Astrocyte (in vitro differentiated cells and primary cell): ENCODE results near the gene TEDC2. TPM values are rescaled to one million over a fixed set of nuclear protein-coding genes. Genes with fewer than 3 reads are reported as not detected.

Experiments
- DNase-seq: peaks from one replicate; pipeline ENCODE4 v3.0.0-alpha.2; 2010; ENCODE audit warnings: low read depth
- FAIRE-seq: peaks from 2 replicates; lab custom pipeline; 2011; peaks lifted over from hg19 to GRCh38; lab: Jason Lieb, UNC
- H2AFZ ChIP-seq: 2 replicates; pipeline ENCODE4 v1.6.0; 2012; ENCODE audit warnings: low read depth, low read length, inconsistent platforms
- H3K27ac ChIP-seq: 2 replicates; pipeline ENCODE4 v1.5.1; 2011; ENCODE audit warnings: low read depth, low read length, inconsistent platforms
- H3K27me3 ChIP-seq: 2 replicates; pipeline ENCODE4 v1.6.0; 2011; ENCODE audit warnings: low read length, inconsistent platforms; ENCODE audit not compliant: insufficient read depth
- H3K36me3 ChIP-seq: 2 replicates; pipeline ENCODE4 v1.5.1; 2011; ENCODE audit warnings: low read length, inconsistent platforms; ENCODE audit not compliant: insufficient read depth
- H3K4me1 ChIP-seq: 2 replicates; pipeline ENCODE4 v1.5.1; 2011; ENCODE audit warnings: low read length, inconsistent platforms; ENCODE audit not compliant: insufficient read depth
- H3K4me2 ChIP-seq: 2 replicates; pipeline ENCODE4 v1.6.0; 2012; ENCODE audit warnings: low read length, inconsistent platforms
- H3K4me3 ChIP-seq: 2 replicates; pipeline ENCODE4 v1.5.1; 2011; ENCODE audit warnings: low read depth, mild to moderate bottlenecking, low read length, inconsistent platforms; ENCODE audit not compliant: insufficient read depth
- H3K79me2 ChIP-seq: 2 replicates; pipeline ENCODE4 v1.6.0; 2012; ENCODE audit warnings: mild to moderate bottlenecking, low read length, inconsistent platforms; ENCODE audit not compliant: insufficient read depth
- H3K9ac ChIP-seq: 2 replicates; pipeline ENCODE4 v1.6.0; 2012; ENCODE audit warnings: mild to moderate bottlenecking, low read length, inconsistent platforms
- H3K9me3 ChIP-seq: 2 replicates; pipeline ENCODE4 v1.5.1; 2012; ENCODE audit warnings: low read depth, mild to moderate bottlenecking, low read length, inconsistent platforms; ENCODE audit not compliant: insufficient read depth
- H4K20me1 ChIP-seq: 2 replicates; pipeline ENCODE4 v1.6.0; 2012; ENCODE audit warnings: low read length, inconsistent platforms; ENCODE audit not compliant: insufficient read depth
- H3K27ac Mint-ChIP-seq: one replicate; pipeline ENCODE4 v1.8.0; 2021; ENCODE audit warnings: mild to moderate bottlenecking, mixed read lengths; ENCODE audit not compliant: unreplicated experiment
- H3K27me3 Mint-ChIP-seq: one replicate; pipeline ENCODE4 v1.8.0; 2021; ENCODE audit warnings: low read depth, mixed read lengths; ENCODE audit not compliant: unreplicated experiment
- H3K36me3 Mint-ChIP-seq: one replicate; pipeline ENCODE4 v1.8.0; 2021; ENCODE audit warnings: low read depth, mixed read lengths; ENCODE audit not compliant: unreplicated experiment
- H3K4me1 Mint-ChIP-seq: one replicate; pipeline ENCODE4 v1.8.0; 2021; ENCODE audit warnings: low read depth, mixed read lengths; ENCODE audit not compliant: unreplicated experiment
- H3K4me3 Mint-ChIP-seq: one replicate; pipeline ENCODE4 v1.8.0; 2021; ENCODE audit warnings: mild to moderate bottlenecking, moderate library complexity, mixed read lengths; ENCODE audit not compliant: unreplicated experiment
- H3K9me3 Mint-ChIP-seq: one replicate; pipeline ENCODE4 v1.8.0; 2021; ENCODE audit warnings: mild to moderate bottlenecking, mixed read lengths; ENCODE audit not compliant: unreplicated experiment
- CTCF ChIP-seq: IDR thresholded peaks from 2 replicates; pipeline ENCODE4 v1.5.1; 2011; ENCODE audit warnings: low read depth, mild to moderate bottlenecking, inconsistent platforms, low read length, moderate library complexity; ENCODE audit not compliant: insufficient read depth
- EZH2 ChIP-seq: IDR thresholded peaks from 2 replicates; pipeline ENCODE4 v1.6.1; 2012; ENCODE audit warnings: mild to moderate bottlenecking, low read length, inconsistent platforms; ENCODE audit not compliant: insufficient read depth
- total RNA-seq: library from RNA; stranded (reverse); gene quantifications from 2 replicates; pipeline ENCODE4 v1.2.1, GENCODE V29; 2021

The TEDC2 gene
- total RNA-seq, 1 donor from 2014 or later = 6.0 TPM

- no peak for DNase-seq
- Histone ChIP-seq H4K20me1 (peaks cover 19% of the 10 kb centered on the region), H3K9ac (no peak overlapping the region), H3K4me3 (no peak overlapping the region), H3K4me1 (peaks cover 7% of the 10 kb centered on the region), H3K79me2 (no peaks in the 10 kb centered on the region), H2AFZ (no peak overlapping the region), H3K9me3 (no peaks in the 10 kb centered on the region), H3K27me3 (no peaks in the 10 kb centered on the region), H3K4me2 (no peak overlapping the region), H3K36me3 (no peaks in the 10 kb centered on the region), H3K27ac (no peak overlapping the region)
- no peaks in the 10 kb centered on the region for H3K27me3 Mint-ChIP-seq
- peaks cover 6% of the 10 kb centered on the region for H3K4me1 Mint-ChIP-seq
- H3K36me3 Mint-ChIP-seq = peaks cover 5% of the 10 kb centered on the region
- no peaks in the 10 kb centered on the region for H3K9me3 Mint-ChIP-seq
- TF ChIP-seq EZH2 (no peak), CTCF (no peak)
- FAIRE-seq = no peak
- H3K4me3 Mint-ChIP-seq = no peak overlapping the region
- H3K27ac Mint-ChIP-seq = no peak overlapping the region
Observed at GRCh38 chr16:2497695-2498484, 38.0 kb downstream of the TEDC2 start.

- no peaks in the 10 kb centered on the region for H3K27me3 Mint-ChIP-seq
- no peak overlapping the region for H3K27ac ChIP-seq
- no peaks in the 10 kb centered on the region for H3K79me2 ChIP-seq
- FAIRE-seq (no peak), DNase-seq (no peak)
- no peak overlapping the region for H3K4me3 Mint-ChIP-seq
- no peak overlapping the region for H3K27ac Mint-ChIP-seq
- H3K4me2 ChIP-seq = no peak overlapping the region
- no peaks in the 10 kb centered on the region for H3K27me3 ChIP-seq
- H3K4me3 ChIP-seq = no peak overlapping the region
- no peaks in the 10 kb centered on the region for H3K36me3 ChIP-seq
- no peak for TF ChIP-seq EZH2
- no peak for TF ChIP-seq CTCF
- peaks cover 8% of the 10 kb centered on the region for H3K4me1 Mint-ChIP-seq
- H4K20me1 ChIP-seq = peaks cover 19% of the 10 kb centered on the region
- H3K9me3 ChIP-seq = no peaks in the 10 kb centered on the region
- H2AFZ ChIP-seq = no peak overlapping the region
- peaks cover 12% of the 10 kb centered on the region for H3K4me1 ChIP-seq
- no peak overlapping the region for H3K9ac ChIP-seq
- peaks cover 5% of the 10 kb centered on the region for H3K36me3 Mint-ChIP-seq
- no peaks in the 10 kb centered on the region for H3K9me3 Mint-ChIP-seq
Observed at GRCh38 chr16:2498531-2499253, 38.8 kb downstream of the TEDC2 start.
